CD4-positive, alpha-beta T cell treated with Interleukin-12 subunit alpha and Interleukin-12 subunit beta, for 1 hour (primary cell): ENCODE measurements around the gene SMARCC1.

Experiments
- DNase-seq: peaks from one replicate; pipeline ENCODE4 v3.0.0-alpha.2; 2020

The SMARCC1 gene

GRCh38 chr3:47692158-47692557, 89.5 kb downstream of the SMARCC1 start:
- no peak for DNase-seq

- no peak for DNase-seq
These were observed 93.2 kb downstream of the SMARCC1 start for GRCh38 chr3:47688488-47688887.

GRCh38 chr3:47685037-47685436, 96.7 kb downstream of the SMARCC1 start:
- no peak for DNase-seq

GRCh38 chr3:47681016-47681415, 100.7 kb downstream of the SMARCC1 start:
- DNase-seq = no peak

GRCh38 chr3:47678446-47679338, 103.0 kb downstream of the SMARCC1 start:
- DNase-seq = no peak

GRCh38 chr3:47669026-47669749, 112.5 kb downstream of the SMARCC1 start:
- no peak for DNase-seq

- no peak for DNase-seq
These were observed 115.6 kb downstream of the SMARCC1 start for GRCh38 chr3:47666118-47666517.

- no peak for DNase-seq
These were observed 117.2 kb downstream of the SMARCC1 start for GRCh38 chr3:47664519-47664918.

- no peak for DNase-seq
These were observed 118.0 kb downstream of the SMARCC1 start for GRCh38 chr3:47663630-47664240.

GRCh38 chr3:47661121-47661752, 120.5 kb downstream of the SMARCC1 start:
- no peak for DNase-seq

GRCh38 chr3:47658444-47658843, 123.2 kb downstream of the SMARCC1 start:
- DNase-seq = no peak

GRCh38 chr3:47652142-47652541, 129.6 kb downstream of the SMARCC1 start:
- no peak for DNase-seq

- no peak for DNase-seq
These were observed 131.4 kb downstream of the SMARCC1 start for GRCh38 chr3:47650294-47650693.

- no peak for DNase-seq
These were observed 134.1 kb downstream of the SMARCC1 start for GRCh38 chr3:47647550-47647949.

- no peak for DNase-seq
These were observed 135.3 kb downstream of the SMARCC1 start for GRCh38 chr3:47646362-47646761.

- no peak for DNase-seq
These were observed 136.1 kb downstream of the SMARCC1 start for GRCh38 chr3:47645551-47645950.

- DNase-seq = no peak
These were observed 138.6 kb downstream of the SMARCC1 start for GRCh38 chr3:47643092-47643491.

- no peak for DNase-seq
These were observed 140.0 kb downstream of the SMARCC1 start for GRCh38 chr3:47641739-47642138.

GRCh38 chr3:47636921-47637320, 144.8 kb downstream of the SMARCC1 start:
- no peak for DNase-seq

- no peak for DNase-seq
These were observed 145.5 kb downstream of the SMARCC1 start for GRCh38 chr3:47636225-47636624.

- no peak for DNase-seq
These were observed 146.2 kb downstream of the SMARCC1 start for GRCh38 chr3:47635536-47635935.

- no peak for DNase-seq
These were observed 146.7 kb downstream of the SMARCC1 start for GRCh38 chr3:47634996-47635395.

- no peak for DNase-seq
These were observed 150.9 kb downstream of the SMARCC1 start for GRCh38 chr3:47630810-47631209.
